Stomach smooth muscle (tissue), 2 donors: ENCODE data around the gene KHDC4.
A peak's percentile ranks its signal among the peaks of the same experiment; 100 is the strongest.

Source experiments
- H3K27ac ChIP-seq: one replicate; pipeline ENCODE4 v1.7.0; 2013; ENCODE audit warnings: mild to moderate bottlenecking, low read length, inconsistent platforms
- H3K27me3 ChIP-seq, 2 donors: one replicate each; pipeline ENCODE4 v1.7.0; 2013; ENCODE audit warnings: low read length in 2 of 2; ENCODE audit not compliant: insufficient read depth in 2 of 2, control insufficient read depth in 1 of 2
- H3K36me3 ChIP-seq, 2 donors: one replicate each; pipeline ENCODE4 v1.7.0; 2013; ENCODE audit warnings: low read length in 2 of 2; ENCODE audit not compliant: control insufficient read depth in 2 of 2, insufficient read depth in 2 of 2
- H3K4me1 ChIP-seq: one replicate; pipeline ENCODE4 v1.7.0; 2013; ENCODE audit warnings: low read length; ENCODE audit not compliant: control insufficient read depth, insufficient read depth
- H3K4me3 ChIP-seq, 2 donors: one replicate each; pipeline ENCODE4 v1.7.0; 2013; ENCODE audit warnings: low read length in 2 of 2
- H3K9ac ChIP-seq, 2 donors: one replicate each; pipeline ENCODE4 v1.7.0; 2013; ENCODE audit warnings: low read length in 2 of 2, mild to moderate bottlenecking in 1 of 2
- H3K9me3 ChIP-seq, 2 donors: one replicate each; pipeline ENCODE4 v1.7.0; 2013; ENCODE audit warnings: low read length in 2 of 2; ENCODE audit not compliant: control insufficient read depth in 2 of 2
- donor health status: healthy.
- donor health status: Pancreatic carcinoma.

KHDC4 gene

GRCh38 chr1:155934097-155934935 is at the start of gene KHDC4:
Gene KHDC4, minus strand, starts transcription at chr1:155934413. Its CDS starts 40 bp downstream, at chr1:155934373.
- H3K9ac ChIP-seq, result peak within 1 kb of the TSS; percentile 96 to 99
- H3K27ac ChIP-seq, result peak within 1 kb of the TSS; percentile 95
- peaks cover 37% of the 10 kb centered on the region for H3K4me1 ChIP-seq
- H3K9me3 ChIP-seq, result no peaks in the 10 kb centered on the region
- peak within 1 kb of the TSS; percentile 71 to 99 for H3K4me3 ChIP-seq
- peaks cover 12 to 16% of the 10 kb centered on the region in 2 donors for H3K36me3 ChIP-seq
- no peaks in the 10 kb centered on the region for H3K27me3 ChIP-seq

GRCh38 chr1:155983191-155984024 is 49.2 kb upstream of the KHDC4 start:
- Histone ChIP-seq H3K9ac (peak overlapping the region; percentile 16 to 47), H3K27ac (peak overlapping the region; percentile 62), H3K36me3 (no peaks in the 10 kb centered on the region), H3K9me3 (no peaks in the 10 kb centered on the region), H3K4me1 (peaks cover 52% of the 10 kb centered on the region), H3K27me3 (no peaks in the 10 kb centered on the region), H3K4me3 (peak overlapping the region in 1 of 2 donors; percentile 63)

- Histone ChIP-seq H3K4me3 (peak overlapping the region in 1 of 2 donors; percentile 85), H3K36me3 (no peaks in the 10 kb centered on the region), H3K27me3 (no peaks in the 10 kb centered on the region), H3K9me3 (no peaks in the 10 kb centered on the region), H3K27ac (peak overlapping the region; percentile 41), H3K9ac (peak overlapping the region in 1 of 2 donors; percentile 16), H3K4me1 (peaks cover 60% of the 10 kb centered on the region)
These were observed 47.9 kb upstream of the KHDC4 start for GRCh38 chr1:155982106-155982505.

- Histone ChIP-seq H3K4me1 (peaks cover 66% of the 10 kb centered on the region), H3K4me3 (peak overlapping the region; percentile 39 to 85), H3K9ac (peak overlapping the region in 1 of 2 donors; percentile 29), H3K27me3 (no peaks in the 10 kb centered on the region), H3K9me3 (no peaks in the 10 kb centered on the region), H3K27ac (peak overlapping the region; percentile 88), H3K36me3 (no peaks in the 10 kb centered on the region)
These were observed 47.3 kb upstream of the KHDC4 start for GRCh38 chr1:155981266-155982088.

- no peaks in the 10 kb centered on the region for H3K9me3 ChIP-seq
- peak overlapping the region; percentile 88 for H3K27ac ChIP-seq
- H3K4me1 ChIP-seq, result peaks cover 80% of the 10 kb centered on the region
- peak overlapping the region; percentile 85 for H3K4me3 ChIP-seq
- H3K27me3 ChIP-seq, result no peaks in the 10 kb centered on the region
- no peaks in the 10 kb centered on the region for H3K36me3 ChIP-seq
- H3K9ac ChIP-seq, result peak overlapping the region; percentile 84 to 86
These were observed 45.6 kb upstream of the KHDC4 start for GRCh38 chr1:155979597-155980343.

- Histone ChIP-seq H3K36me3 (no peaks in the 10 kb centered on the region), H3K4me3 (peak overlapping the region; percentile 85), H3K27me3 (no peaks in the 10 kb centered on the region), H3K9me3 (no peaks in the 10 kb centered on the region), H3K27ac (peak overlapping the region; percentile 88), H3K9ac (peak overlapping the region; percentile 84 to 86), H3K4me1 (peaks cover 87% of the 10 kb centered on the region)
These were observed 44.8 kb upstream of the KHDC4 start for GRCh38 chr1:155978973-155979429.

GRCh38 chr1:155978325-155978972 is 44.2 kb upstream of the KHDC4 start, which contains the start of gene ARHGEF2:
Gene ARHGEF2, minus strand, starts transcription at chr1:155978547. Its CDS starts 120 bp downstream, at chr1:155978427.
- H3K9me3 ChIP-seq, result no peaks in the 10 kb centered on the region
- no peaks in the 10 kb centered on the region for H3K27me3 ChIP-seq
- H3K4me3 ChIP-seq, result peak within 1 kb of the TSS; percentile 85
- H3K36me3 ChIP-seq, result no peaks in the 10 kb centered on the region
- peak within 1 kb of the TSS; percentile 88 for H3K27ac ChIP-seq
- peaks cover 86% of the 10 kb centered on the region for H3K4me1 ChIP-seq
- H3K9ac ChIP-seq, result peak within 1 kb of the TSS; percentile 84 to 86

- Histone ChIP-seq H3K9me3 (no peaks in the 10 kb centered on the region), H3K27me3 (no peaks in the 10 kb centered on the region), H3K27ac (peak overlapping the region; percentile 88), H3K36me3 (no peaks in the 10 kb centered on the region), H3K4me3 (peak overlapping the region; percentile 85), H3K4me1 (peaks cover 84% of the 10 kb centered on the region), H3K9ac (peak overlapping the region; percentile 84 to 86)
These were observed 43.6 kb upstream of the KHDC4 start for GRCh38 chr1:155977690-155978324.
